Adrenal gland (tissue), 5 donors: Measurements from ENCODE around the gene TMEM175.

Source experiments
- POLR2A ChIP-seq, 2 donors: fragments of 450-650 bp; IDR thresholded peaks; one replicate each; pipeline ENCODE4 v1.6.1; 2017; ENCODE audit warnings: antibody characterized with exemption in 2 of 2, mild to moderate bottlenecking in 2 of 2, moderate library complexity in 1 of 2
- TF ChIP-seq, protein P1 (sequence below), 6 experiments: fragments of 450-650 bp in 4 of 6; fragments of 200-600 bp in 2 of 6; sonication (generic) in 1 of 6; IDR thresholded peaks; 1 replicate in 5 of 6; 2 replicates in 1 of 6; pipeline versions ENCODE4 v1.5.1 to v1.8.0; 2016 to 2021; ENCODE audit warnings: antibody characterized with exemption in 6 of 6, mild to moderate bottlenecking in 2 of 6, moderate library complexity in 1 of 6
- donor health status: DM: no; HTN: no; CAD: no.

DNA sequence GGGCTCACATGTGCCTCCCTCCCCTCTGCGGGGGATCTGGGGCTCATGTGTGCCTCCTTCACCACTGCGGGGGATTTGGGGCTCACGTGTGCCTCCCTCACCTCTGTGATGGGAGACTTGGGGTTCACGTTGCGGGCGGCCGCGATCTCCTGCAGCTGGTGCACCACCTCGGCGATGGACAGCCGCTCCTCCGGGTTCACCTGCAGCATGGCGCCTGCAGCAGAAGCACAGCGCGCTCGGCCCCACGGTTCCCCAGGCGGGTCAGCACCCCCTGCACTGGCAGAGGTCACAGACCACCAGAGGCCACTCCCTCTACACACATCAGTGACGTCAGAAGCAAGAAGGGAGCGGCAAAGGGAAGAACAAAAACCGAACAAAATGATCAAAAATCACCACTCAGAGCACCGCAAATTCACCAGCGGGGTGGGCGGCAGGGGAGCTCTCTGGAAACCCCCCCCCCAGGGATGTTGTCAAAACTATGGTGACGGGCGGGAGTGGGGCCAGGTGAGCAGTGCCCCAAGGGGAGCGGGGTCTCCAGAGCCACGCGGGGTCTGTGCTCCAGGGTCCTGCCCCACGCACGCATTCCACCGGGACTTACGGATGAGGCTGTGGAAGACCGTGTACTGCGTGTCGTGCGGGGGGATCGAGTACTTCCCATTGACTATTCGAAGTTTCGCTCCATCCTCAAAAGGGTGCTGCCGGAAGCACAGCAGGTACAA, 38.8 kb upstream of the TMEM175 start:
- no peak for TF ChIP-seq POLR2A (IDR thresholded peaks at IDR 0.05)
- TF ChIP-seq, protein P1, sequence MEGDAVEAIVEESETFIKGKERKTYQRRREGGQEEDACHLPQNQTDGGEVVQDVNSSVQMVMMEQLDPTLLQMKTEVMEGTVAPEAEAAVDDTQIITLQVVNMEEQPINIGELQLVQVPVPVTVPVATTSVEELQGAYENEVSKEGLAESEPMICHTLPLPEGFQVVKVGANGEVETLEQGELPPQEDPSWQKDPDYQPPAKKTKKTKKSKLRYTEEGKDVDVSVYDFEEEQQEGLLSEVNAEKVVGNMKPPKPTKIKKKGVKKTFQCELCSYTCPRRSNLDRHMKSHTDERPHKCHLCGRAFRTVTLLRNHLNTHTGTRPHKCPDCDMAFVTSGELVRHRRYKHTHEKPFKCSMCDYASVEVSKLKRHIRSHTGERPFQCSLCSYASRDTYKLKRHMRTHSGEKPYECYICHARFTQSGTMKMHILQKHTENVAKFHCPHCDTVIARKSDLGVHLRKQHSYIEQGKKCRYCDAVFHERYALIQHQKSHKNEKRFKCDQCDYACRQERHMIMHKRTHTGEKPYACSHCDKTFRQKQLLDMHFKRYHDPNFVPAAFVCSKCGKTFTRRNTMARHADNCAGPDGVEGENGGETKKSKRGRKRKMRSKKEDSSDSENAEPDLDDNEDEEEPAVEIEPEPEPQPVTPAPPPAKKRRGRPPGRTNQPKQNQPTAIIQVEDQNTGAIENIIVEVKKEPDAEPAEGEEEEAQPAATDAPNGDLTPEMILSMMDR (IDR thresholded peaks at IDR 0.05), result no peak
